NB4 (cell line): ENCODE results near the gene SYDE2.

Experiments used
- POLR2A ChIP-seq: IDR thresholded peaks from 2 replicates; pipeline ENCODE4 v1.6.1; 2011; ENCODE audit warnings: mild to moderate bottlenecking; ENCODE audit not compliant: insufficient read length; ENCODE audit errors: extremely low read depth
- TF ChIP-seq, protein P1 (sequence below): IDR thresholded peaks from one replicate; pipeline ENCODE4 v1.5.1; 2012; ENCODE audit warnings: low read depth, low read length

DNA sequence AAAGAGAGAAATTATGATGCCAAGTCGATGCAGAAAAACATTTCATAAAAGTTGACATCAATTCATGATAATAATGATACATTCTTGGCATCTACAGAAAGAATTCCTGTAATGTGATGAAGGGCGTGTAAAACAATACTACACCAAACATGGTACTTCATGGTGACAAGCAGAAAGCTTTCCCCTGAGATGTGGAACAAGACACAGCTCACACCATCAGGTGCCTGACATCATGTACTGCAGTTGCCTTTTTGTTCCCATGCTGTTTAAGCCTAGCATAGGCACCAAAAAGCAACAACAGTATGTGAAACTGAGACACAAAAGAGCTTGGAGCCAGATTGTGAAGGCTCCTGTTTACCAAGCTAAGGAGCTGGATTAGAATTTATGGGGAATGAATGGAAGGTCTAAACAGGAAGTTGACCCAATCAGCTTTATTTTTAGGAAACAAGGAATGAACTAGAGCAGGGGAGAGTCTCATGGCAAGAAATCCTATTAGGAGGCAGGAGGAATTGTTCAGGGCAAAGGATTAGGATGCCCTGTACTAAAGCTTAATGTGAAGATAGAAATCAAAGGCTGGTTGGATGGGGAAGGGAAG, 67.2 kb downstream of the SYDE2 start:
- TF ChIP-seq, protein P1, sequence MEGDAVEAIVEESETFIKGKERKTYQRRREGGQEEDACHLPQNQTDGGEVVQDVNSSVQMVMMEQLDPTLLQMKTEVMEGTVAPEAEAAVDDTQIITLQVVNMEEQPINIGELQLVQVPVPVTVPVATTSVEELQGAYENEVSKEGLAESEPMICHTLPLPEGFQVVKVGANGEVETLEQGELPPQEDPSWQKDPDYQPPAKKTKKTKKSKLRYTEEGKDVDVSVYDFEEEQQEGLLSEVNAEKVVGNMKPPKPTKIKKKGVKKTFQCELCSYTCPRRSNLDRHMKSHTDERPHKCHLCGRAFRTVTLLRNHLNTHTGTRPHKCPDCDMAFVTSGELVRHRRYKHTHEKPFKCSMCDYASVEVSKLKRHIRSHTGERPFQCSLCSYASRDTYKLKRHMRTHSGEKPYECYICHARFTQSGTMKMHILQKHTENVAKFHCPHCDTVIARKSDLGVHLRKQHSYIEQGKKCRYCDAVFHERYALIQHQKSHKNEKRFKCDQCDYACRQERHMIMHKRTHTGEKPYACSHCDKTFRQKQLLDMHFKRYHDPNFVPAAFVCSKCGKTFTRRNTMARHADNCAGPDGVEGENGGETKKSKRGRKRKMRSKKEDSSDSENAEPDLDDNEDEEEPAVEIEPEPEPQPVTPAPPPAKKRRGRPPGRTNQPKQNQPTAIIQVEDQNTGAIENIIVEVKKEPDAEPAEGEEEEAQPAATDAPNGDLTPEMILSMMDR = no peak
- TF ChIP-seq POLR2A = no peak
